CD4-positive, alpha-beta T cell (primary cell): ENCODE measurements around the gene LINGO1. TPM values are rescaled to one million over a fixed set of nuclear protein-coding genes. Genes with fewer than 3 reads are reported as not detected.

ENCODE experiments used
- ATAC-seq: fragments of 200-7000 bp; cut with Tn5 transposase; one replicate; pipeline ENCODE4 v1.10.0; 2022; ENCODE audit warnings: mild to moderate bottlenecking; ENCODE audit not compliant: poor library complexity
- CTCF ChIA-PET: fragments of 350-600 bp; sonication (Branson Sonifier 250); formaldehyde crosslinking; loops from one replicate; lab custom pipeline; 2021; ENCODE audit warnings: antibody characterized with exemption, inconsistent platforms; lab: Charles Lee
- POLR2A ChIA-PET: fragments of 350-600 bp; sonication (Branson Sonifier 250); formaldehyde crosslinking; loops from one replicate; lab custom pipeline; 2021; ENCODE audit warnings: antibody characterized with exemption, inconsistent platforms; lab: Charles Lee
- DNase-seq, 14 experiments: peaks; one replicate each; pipeline ENCODE4 v3.0.0-alpha.2; 2013 to 2020; ENCODE audit warnings: mixed read lengths in 2 of 14
- H3K27ac ChIP-seq, 2 donors: one replicate each; pipeline versions ENCODE4 v1.5.1 to v1.7.0; 2013; ENCODE audit warnings: low read length in 2 of 2, low read depth in 1 of 2, mild to moderate bottlenecking in 1 of 2
- H3K27me3 ChIP-seq, 2 experiments: 1 replicate in 1 of 2; 2 replicates in 1 of 2; pipeline versions ENCODE4 v1.6.1 to v1.7.0; 2013; ENCODE audit warnings: low read length in 2 of 2, control low read depth in 1 of 2, mild to moderate bottlenecking in 1 of 2, moderate library complexity in 1 of 2; ENCODE audit not compliant: insufficient read depth in 2 of 2, control insufficient read depth in 1 of 2
- H3K36me3 ChIP-seq: one replicate; pipeline ENCODE4 v1.6.1; 2013; ENCODE audit warnings: low read length, control low read depth; ENCODE audit not compliant: insufficient read depth
- H3K4me1 ChIP-seq: one replicate; pipeline ENCODE4 v1.6.1; 2013; ENCODE audit warnings: low read length, control low read depth; ENCODE audit not compliant: insufficient read depth
- H3K4me3 ChIP-seq: one replicate; pipeline ENCODE4 v1.5.1; 2013; ENCODE audit warnings: mild to moderate bottlenecking, low read length, moderate library complexity
- H3K9me3 ChIP-seq, 2 experiments: 1 replicate in 1 of 2; 2 replicates in 1 of 2; pipeline versions ENCODE4 v1.6.1 to v1.7.0; 2013; ENCODE audit warnings: low read length in 2 of 2, mild to moderate bottlenecking in 2 of 2, control low read depth in 1 of 2, moderate library complexity in 1 of 2; ENCODE audit not compliant: control insufficient read depth in 1 of 2, insufficient read depth in 1 of 2
- H3K27ac Mint-ChIP-seq: one replicate; pipeline ENCODE4 v1.8.0; 2020; ENCODE audit warnings: mixed read lengths
- H3K27me3 Mint-ChIP-seq: one replicate; pipeline ENCODE4 v1.8.0; 2021; ENCODE audit warnings: mixed read lengths
- H3K36me3 Mint-ChIP-seq: one replicate; pipeline ENCODE4 v1.8.0; 2021; ENCODE audit warnings: low read depth, mixed read lengths
- H3K4me1 Mint-ChIP-seq: one replicate; pipeline ENCODE4 v1.8.0; 2021; ENCODE audit warnings: low read depth, mixed read lengths
- H3K4me3 Mint-ChIP-seq: one replicate; pipeline ENCODE4 v1.8.0; 2020; ENCODE audit warnings: mild to moderate bottlenecking, mixed read lengths
- H3K9me3 Mint-ChIP-seq: one replicate; pipeline ENCODE4 v1.8.0; 2020; ENCODE audit warnings: mixed read lengths
- CTCF ChIP-seq: fragments of 200-600 bp; IDR thresholded peaks from one replicate; pipeline ENCODE4 v1.8.0; 2022; ENCODE audit warnings: antibody characterized with exemption, mild to moderate bottlenecking
- intact Hi-C, 2 experiments: fragments of 100-400 bp; cut with DNase I in 1 of 2; cut with micrococcal nuclease in 1 of 2; formaldehyde crosslinking; loops; one replicate each; pipeline versions ENCODE4 v1.15.1 to v1.9.0; 2023 to 2025; cut with DNase I, micrococcal nuclease
- total RNA-seq, 174 experiments: library from RNA in 2 of 174; stranded (reverse) in 2 of 174; gene quantifications; one replicate each; pipeline ENCODE4 v1.2.3 and lab custom pipeline; 2021 to 2026

The LINGO1 gene
- total RNA-seq, 2 experiments from 2014 or later: not detected

- no peaks in the 10 kb centered on the region for H3K4me1 Mint-ChIP-seq
- no peak overlapping the region for H3K4me3 Mint-ChIP-seq
- ATAC-seq: no peak
- intact Hi-C loops: no loop called here
- no peaks in the 10 kb centered on the region for H3K27me3 Mint-ChIP-seq
- TF ChIP-seq CTCF: no peak
- POLR2A ChIA-PET: no interaction called here
- CTCF ChIA-PET: no interaction called here
- Histone ChIP-seq H3K36me3 (no peaks in the 10 kb centered on the region), H3K9me3 (no peaks in the 10 kb centered on the region), H3K4me3 (no peak overlapping the region), H3K4me1 (no peaks in the 10 kb centered on the region), H3K27ac (no peak overlapping the region), H3K27me3 (no peaks in the 10 kb centered on the region)
- no peak for DNase-seq
- no peaks in the 10 kb centered on the region for H3K36me3 Mint-ChIP-seq
- no peak overlapping the region for H3K27ac Mint-ChIP-seq
- H3K9me3 Mint-ChIP-seq: no peaks in the 10 kb centered on the region
Measured at GRCh38 chr15:77592758-77593157, 40.0 kb downstream of the LINGO1 start.

GRCh38 chr15:77591968-77592613 is 40.6 kb downstream of the LINGO1 start:
- ATAC-seq: no peak
- Mint-ChIP-seq H3K4me1 (no peaks in the 10 kb centered on the region), H3K27me3 (no peaks in the 10 kb centered on the region), H3K4me3 (no peak overlapping the region), H3K27ac (no peak overlapping the region), H3K36me3 (no peaks in the 10 kb centered on the region), H3K9me3 (no peaks in the 10 kb centered on the region)
- no peaks in the 10 kb centered on the region for H3K27me3 ChIP-seq
- no peak overlapping the region for H3K4me3 ChIP-seq
- TF ChIP-seq CTCF: no peak
- no peak overlapping the region for H3K27ac ChIP-seq
- no peaks in the 10 kb centered on the region for H3K4me1 ChIP-seq
- no peak for DNase-seq
- no peaks in the 10 kb centered on the region for H3K9me3 ChIP-seq
- POLR2A ChIA-PET: no interaction called here
- no peaks in the 10 kb centered on the region for H3K36me3 ChIP-seq
- intact Hi-C loops: no loop called here
- CTCF ChIA-PET: no interaction called here

GRCh38 chr15:77589839-77590238 is 42.9 kb downstream of the LINGO1 start:
- ChIA-PET POLR2A (no interaction called here), CTCF (no interaction called here)
- intact Hi-C loops: no loop called here
- no peak overlapping the region for H3K4me3 Mint-ChIP-seq
- TF ChIP-seq CTCF: no peak
- H3K36me3 Mint-ChIP-seq: no peaks in the 10 kb centered on the region
- no peaks in the 10 kb centered on the region for H3K4me1 ChIP-seq
- H3K27ac Mint-ChIP-seq: no peak overlapping the region
- no peaks in the 10 kb centered on the region for H3K36me3 ChIP-seq
- H3K27me3 Mint-ChIP-seq: no peaks in the 10 kb centered on the region
- ATAC-seq: no peak
- no peaks in the 10 kb centered on the region for H3K9me3 ChIP-seq
- no peak for DNase-seq
- no peak overlapping the region for H3K4me3 ChIP-seq
- no peak overlapping the region for H3K27ac ChIP-seq
- no peaks in the 10 kb centered on the region for H3K9me3 Mint-ChIP-seq
- no peaks in the 10 kb centered on the region for H3K4me1 Mint-ChIP-seq
- H3K27me3 ChIP-seq: no peaks in the 10 kb centered on the region
